ENCODE results near the gene LIPJ.

DNA sequence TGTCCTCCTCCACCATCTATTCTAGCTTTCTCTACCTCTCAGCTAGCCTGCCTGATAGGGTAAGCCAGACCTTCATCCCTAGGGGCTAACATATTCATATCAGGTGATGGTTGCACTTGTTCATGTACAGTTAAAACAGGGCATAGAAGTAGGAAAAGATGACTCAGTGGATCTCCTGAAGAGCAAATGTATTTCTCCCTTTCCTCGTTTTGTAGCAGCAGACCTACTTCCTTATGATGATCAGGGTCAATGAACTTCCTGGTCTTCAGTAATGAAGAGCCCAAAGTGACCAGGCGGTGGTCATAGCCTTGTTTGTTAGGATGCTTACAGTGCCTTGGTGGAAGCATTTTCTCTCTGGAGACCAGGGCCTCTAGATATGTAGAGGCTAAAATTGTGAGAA lies 6.3 kb downstream of the LIPJ start:
- TF ChIP-seq ZNF138 (CRISPR knock-in tag; conservative IDR thresholded peaks at IDR 0.05) (no peak), ELF4 (CRISPR knock-in tag; IDR thresholded peaks at IDR 0.05; ENCODE audit: low read depth) (no peak), SP1 (CRISPR knock-in tag; conservative IDR thresholded peaks at IDR 0.05) (no peak)
- TF ChIP-seq, protein P1, sequence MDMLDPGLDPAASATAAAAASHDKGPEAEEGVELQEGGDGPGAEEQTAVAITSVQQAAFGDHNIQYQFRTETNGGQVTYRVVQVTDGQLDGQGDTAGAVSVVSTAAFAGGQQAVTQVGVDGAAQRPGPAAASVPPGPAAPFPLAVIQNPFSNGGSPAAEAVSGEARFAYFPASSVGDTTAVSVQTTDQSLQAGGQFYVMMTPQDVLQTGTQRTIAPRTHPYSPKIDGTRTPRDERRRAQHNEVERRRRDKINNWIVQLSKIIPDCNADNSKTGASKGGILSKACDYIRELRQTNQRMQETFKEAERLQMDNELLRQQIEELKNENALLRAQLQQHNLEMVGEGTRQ (CRISPR knock-in tag; IDR thresholded peaks at IDR 0.05), result no peak
- TF ChIP-seq, protein P2, sequence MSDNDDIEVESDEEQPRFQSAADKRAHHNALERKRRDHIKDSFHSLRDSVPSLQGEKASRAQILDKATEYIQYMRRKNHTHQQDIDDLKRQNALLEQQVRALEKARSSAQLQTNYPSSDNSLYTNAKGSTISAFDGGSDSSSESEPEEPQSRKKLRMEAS (CRISPR knock-in tag; IDR thresholded peaks at IDR 0.05), result no peak
- TF ChIP-seq, protein P3, sequence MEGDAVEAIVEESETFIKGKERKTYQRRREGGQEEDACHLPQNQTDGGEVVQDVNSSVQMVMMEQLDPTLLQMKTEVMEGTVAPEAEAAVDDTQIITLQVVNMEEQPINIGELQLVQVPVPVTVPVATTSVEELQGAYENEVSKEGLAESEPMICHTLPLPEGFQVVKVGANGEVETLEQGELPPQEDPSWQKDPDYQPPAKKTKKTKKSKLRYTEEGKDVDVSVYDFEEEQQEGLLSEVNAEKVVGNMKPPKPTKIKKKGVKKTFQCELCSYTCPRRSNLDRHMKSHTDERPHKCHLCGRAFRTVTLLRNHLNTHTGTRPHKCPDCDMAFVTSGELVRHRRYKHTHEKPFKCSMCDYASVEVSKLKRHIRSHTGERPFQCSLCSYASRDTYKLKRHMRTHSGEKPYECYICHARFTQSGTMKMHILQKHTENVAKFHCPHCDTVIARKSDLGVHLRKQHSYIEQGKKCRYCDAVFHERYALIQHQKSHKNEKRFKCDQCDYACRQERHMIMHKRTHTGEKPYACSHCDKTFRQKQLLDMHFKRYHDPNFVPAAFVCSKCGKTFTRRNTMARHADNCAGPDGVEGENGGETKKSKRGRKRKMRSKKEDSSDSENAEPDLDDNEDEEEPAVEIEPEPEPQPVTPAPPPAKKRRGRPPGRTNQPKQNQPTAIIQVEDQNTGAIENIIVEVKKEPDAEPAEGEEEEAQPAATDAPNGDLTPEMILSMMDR (IDR thresholded peaks at IDR 0.05), result no peak
- TF ChIP-seq, protein P4, sequence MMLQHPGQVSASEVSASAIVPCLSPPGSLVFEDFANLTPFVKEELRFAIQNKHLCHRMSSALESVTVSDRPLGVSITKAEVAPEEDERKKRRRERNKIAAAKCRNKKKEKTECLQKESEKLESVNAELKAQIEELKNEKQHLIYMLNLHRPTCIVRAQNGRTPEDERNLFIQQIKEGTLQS (CRISPR knock-in tag; conservative IDR thresholded peaks at IDR 0.05), result no peak
